PC-3 (cell line): ENCODE results near the gene ZNF180. TPM values are rescaled to one million over a fixed set of nuclear protein-coding genes. Genes with fewer than 3 reads are reported as not detected.

Experiments
- ATAC-seq: fragments of 200-7000 bp; cut with Tn5 transposase; 2 replicates; pipeline ENCODE4 v1.9.1; 2020; ENCODE audit warnings: mild to moderate bottlenecking, moderate library complexity
- BruUV-seq: library from RNA; stranded (reverse); fragments of 400-500 nt; replicated peaks from 2 replicates; lab custom pipeline; 2021; lab: Mats Ljungman, UMichigan
- CTCF ChIA-PET: fragments of 300-600 bp; sonication (Branson Sonifier 250); formaldehyde crosslinking; loops from one replicate; lab custom pipeline; 2022; ENCODE audit warnings: antibody characterized with exemption; lab: Charles Lee
- POLR2A ChIA-PET: fragments of 300-600 bp; sonication (Branson Sonifier 250); formaldehyde crosslinking; loops from one replicate; lab custom pipeline; 2022; ENCODE audit warnings: antibody characterized with exemption; ENCODE audit not compliant: unreplicated experiment; lab: Charles Lee
- DNase-seq: peaks from one replicate; pipeline ENCODE4 v3.0.0-alpha.2; 2015
- H2AFZ ChIP-seq: fragments of 300-600 bp; sonication (generic); 2 replicates; pipeline ENCODE4 v1.6.0; 2016; ENCODE audit warnings: antibody characterized with exemption, low read length
- H3F3A ChIP-seq: fragments of 300-600 bp; sonication (generic); one replicate; pipeline ENCODE4 v1.6.0; 2017; ENCODE audit warnings: antibody characterized with exemption, low read length, control low read depth, mild to moderate bottlenecking; ENCODE audit not compliant: unreplicated experiment
- H3K27ac ChIP-seq: fragments of 300-600 bp; sonication (generic); 2 replicates; pipeline ENCODE4 v1.5.1; 2016; ENCODE audit warnings: mild to moderate bottlenecking, low read length
- H3K27me3 ChIP-seq: fragments of 300-600 bp; sonication (generic); 2 replicates; pipeline ENCODE4 v1.6.1; 2016; ENCODE audit warnings: low read length, mixed read lengths
- H3K36me3 ChIP-seq: fragments of 300-600 bp; sonication (generic); 2 replicates; pipeline ENCODE4 v1.6.1; 2016; ENCODE audit warnings: low read depth, mixed run types, low read length, mixed read lengths
- H3K4me1 ChIP-seq: fragments of 300-600 bp; sonication (generic); 2 replicates; pipeline ENCODE4 v1.5.1; 2016; ENCODE audit warnings: low read length; ENCODE audit not compliant: insufficient read depth
- H3K4me2 ChIP-seq: fragments of 300-600 bp; sonication (generic); 2 replicates; pipeline ENCODE4 v1.6.0; 2016; ENCODE audit warnings: low read length
- H3K4me3 ChIP-seq: fragments of 300-600 bp; sonication (generic); 2 replicates; pipeline ENCODE4 v1.5.1; 2016; ENCODE audit warnings: mild to moderate bottlenecking, low read length, mixed read lengths
- H3K79me2 ChIP-seq: fragments of 300-600 bp; sonication (generic); 2 replicates; pipeline ENCODE4 v1.6.1; 2017; ENCODE audit warnings: low read length, mixed read lengths
- H3K9ac ChIP-seq: fragments of 300-600 bp; sonication (generic); 2 replicates; pipeline ENCODE4 v1.6.0; 2016; ENCODE audit warnings: mild to moderate bottlenecking, low read length
- H3K9me2 ChIP-seq: fragments of 300-600 bp; sonication (generic); replicated peaks from 2 replicates; pipeline ENCODE4 v1.6.1; 2016; ENCODE audit warnings: mixed run types, low read length, mixed read lengths
- H3K9me3 ChIP-seq: fragments of 300-600 bp; sonication (generic); 2 replicates; pipeline ENCODE4 v1.6.1; 2016; ENCODE audit warnings: low read length, mixed read lengths
- H4K20me1 ChIP-seq: fragments of 300-600 bp; sonication (generic); 2 replicates; pipeline ENCODE4 v1.6.1; 2016; ENCODE audit warnings: low read length, mixed read lengths
- EZH2 ChIP-seq: fragments of 300-600 bp; sonication (generic); IDR thresholded peaks from one replicate; pipeline ENCODE4 v1.6.1; 2017; ENCODE audit warnings: antibody characterized with exemption, mild to moderate bottlenecking, low read length; ENCODE audit not compliant: unreplicated experiment
- EZH2phosphoT487 ChIP-seq: fragments of 300-600 bp; sonication (generic); IDR thresholded peaks from 2 replicates; pipeline ENCODE4 v1.6.1; 2018; ENCODE audit warnings: mild to moderate bottlenecking, antibody characterized with exemption, low read length, borderline replicate concordance
- intact Hi-C: fragments of 100-400 bp; cut with micrococcal nuclease; formaldehyde crosslinking; loops from 2 replicates; pipeline ENCODE4 v1.9.0; 2023
- total RNA-seq: library from RNA; depleted of rRNA; stranded (reverse); fragments of >200 nt; gene quantifications from 2 replicates; pipeline ENCODE4 v1.2.3, GENCODE V29; 2014; rRNA removed
- TF ChIP-seq, protein P1 (sequence below): fragments of 300-600 bp; sonication (generic); conservative IDR thresholded peaks from 2 replicates; pipeline ENCODE4 v1.5.1; 2017; ENCODE audit warnings: antibody characterized with exemption, low read depth, mild to moderate bottlenecking, low read length

Gene ZNF180
- total RNA-seq, 1 experiment from 2014 or later, result 9.8 TPM

GRCh38 chr19:44435441-44435840 lies 64.9 kb downstream of the ZNF180 start:
- 0 out of 2 replicates have a peak, but pooled peaks cover 5% of the 10 kb centered on the region for H3K9me3 ChIP-seq
- no peak overlapping the region for H3K4me3 ChIP-seq
- TF ChIP-seq, protein P1, sequence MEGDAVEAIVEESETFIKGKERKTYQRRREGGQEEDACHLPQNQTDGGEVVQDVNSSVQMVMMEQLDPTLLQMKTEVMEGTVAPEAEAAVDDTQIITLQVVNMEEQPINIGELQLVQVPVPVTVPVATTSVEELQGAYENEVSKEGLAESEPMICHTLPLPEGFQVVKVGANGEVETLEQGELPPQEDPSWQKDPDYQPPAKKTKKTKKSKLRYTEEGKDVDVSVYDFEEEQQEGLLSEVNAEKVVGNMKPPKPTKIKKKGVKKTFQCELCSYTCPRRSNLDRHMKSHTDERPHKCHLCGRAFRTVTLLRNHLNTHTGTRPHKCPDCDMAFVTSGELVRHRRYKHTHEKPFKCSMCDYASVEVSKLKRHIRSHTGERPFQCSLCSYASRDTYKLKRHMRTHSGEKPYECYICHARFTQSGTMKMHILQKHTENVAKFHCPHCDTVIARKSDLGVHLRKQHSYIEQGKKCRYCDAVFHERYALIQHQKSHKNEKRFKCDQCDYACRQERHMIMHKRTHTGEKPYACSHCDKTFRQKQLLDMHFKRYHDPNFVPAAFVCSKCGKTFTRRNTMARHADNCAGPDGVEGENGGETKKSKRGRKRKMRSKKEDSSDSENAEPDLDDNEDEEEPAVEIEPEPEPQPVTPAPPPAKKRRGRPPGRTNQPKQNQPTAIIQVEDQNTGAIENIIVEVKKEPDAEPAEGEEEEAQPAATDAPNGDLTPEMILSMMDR, result no peak
- TF ChIP-seq EZH2phosphoT487, result no peak
- no peak for TF ChIP-seq EZH2
- ATAC-seq (no peak), DNase-seq (peak; percentile 1)
- H3K36me3 ChIP-seq, result peaks cover under 1% of the 10 kb centered on the region; the same call in 1 of the 2 replicates
- POLR2A ChIA-PET, result no interaction called here
- no peak overlapping the region for H2AFZ ChIP-seq
- H3K79me2 ChIP-seq, result no peaks in the 10 kb centered on the region
- BruUV-seq, result no TSS peak
- H3K9ac ChIP-seq, result no peak overlapping the region
- H3K4me1 ChIP-seq, result no peaks in the 10 kb centered on the region
- no peaks in the 10 kb centered on the region for H3K9me2 ChIP-seq
- H3F3A ChIP-seq, result no peaks in the 10 kb centered on the region
- H3K4me2 ChIP-seq, result no peak overlapping the region
- H4K20me1 ChIP-seq, result no peaks in the 10 kb centered on the region
- intact Hi-C loops, result no loop called here
- CTCF ChIA-PET, result no interaction called here
- no peaks in the 10 kb centered on the region for H3K27me3 ChIP-seq
- H3K27ac ChIP-seq, result no peak overlapping the region

DNA sequence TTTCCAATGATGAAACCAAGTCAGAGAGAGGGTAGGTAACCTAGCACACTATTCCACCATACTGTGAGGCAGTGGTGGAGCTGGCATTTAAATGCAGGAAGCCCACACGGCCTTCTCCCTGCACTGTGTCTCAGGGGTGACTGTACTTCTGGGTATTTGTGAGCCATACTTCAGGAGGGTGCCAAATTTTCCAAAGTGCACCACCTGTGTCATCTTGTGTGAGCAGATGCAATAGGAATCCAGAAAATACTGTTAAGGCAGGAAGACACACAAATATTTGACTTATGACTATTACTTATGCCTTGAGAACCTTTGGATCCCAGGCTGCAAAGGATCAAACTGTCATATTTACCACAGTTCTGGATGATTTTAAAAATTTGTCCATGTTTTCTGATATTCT lies 69.4 kb downstream of the ZNF180 start:
- no peak overlapping the region for H3K9ac ChIP-seq
- intact Hi-C loops, result no loop called here
- 0 out of 2 replicates have a peak overlapping the region, but pooled peaks have one; percentile 37 for H3K27ac ChIP-seq
- 0 out of 2 replicates have a peak, but pooled peaks cover 5% of the 10 kb centered on the region for H3K9me3 ChIP-seq
- no peak overlapping the region for H2AFZ ChIP-seq
- no peaks in the 10 kb centered on the region for H4K20me1 ChIP-seq
- H3F3A ChIP-seq, result no peaks in the 10 kb centered on the region
- no peaks in the 10 kb centered on the region for H3K79me2 ChIP-seq
- peaks cover 8% of the 10 kb centered on the region for H3K36me3 ChIP-seq
- no peak overlapping the region for H3K4me3 ChIP-seq
- no peaks in the 10 kb centered on the region for H3K9me2 ChIP-seq
- H3K4me2 ChIP-seq, result no peak overlapping the region
- DNase-seq, result peak; percentile 57
- ATAC-seq, result peak; percentile 46; the same call in 1 of the 2 replicates
- CTCF ChIA-PET, result no interaction called here
- BruUV-seq, result no TSS peak
- POLR2A ChIA-PET, result no interaction called here
- no peaks in the 10 kb centered on the region for H3K27me3 ChIP-seq
- TF ChIP-seq EZH2phosphoT487 (no peak), EZH2 (no peak)
- TF ChIP-seq, protein P1, result no peak
- no peaks in the 10 kb centered on the region for H3K4me1 ChIP-seq

Other genes with a start within 250 kb of the ZNF180 start
- gene ZNF233, start 240.6 kb downstream of the ZNF180 start, total RNA-seq, result 0.69 and 0.73 TPM in 2 replicates
- 0.92 and 1.0 TPM in 2 replicates for gene ZNF235, start 195.5 kb downstream of the ZNF180 start, total RNA-seq
- gene ZNF112, start 143.8 kb downstream of the ZNF180 start, total RNA-seq, result 1.9 and 2.5 TPM in 2 replicates
- 0.12 and 0.22 TPM in 2 replicates for gene ZNF285, start 98.9 kb downstream of the ZNF180 start, total RNA-seq
- gene ZNF229, start 52.0 kb downstream of the ZNF180 start, total RNA-seq, result 2.4 and 6.2 TPM in 2 replicates
- gene CEACAM20, start 29.2 kb upstream of the ZNF180 start, total RNA-seq, result not detected in 2 replicates
- not detected in 2 replicates for gene IGSF23, start 113.0 kb upstream of the ZNF180 start, total RNA-seq
- gene PVR, start 143.4 kb upstream of the ZNF180 start, total RNA-seq, result 67.8 and 75.3 TPM in 2 replicates
- gene CEACAM19, start 171.0 kb upstream of the ZNF180 start, total RNA-seq, result 2.2 and 4.3 TPM in 2 replicates
- not detected in 2 replicates for gene CEACAM16, start 198.6 kb upstream of the ZNF180 start, total RNA-seq
- gene BCL3, start 248.2 kb upstream of the ZNF180 start, total RNA-seq, result 22.9 and 25.5 TPM in 2 replicates